Endothelial cell of umbilical vein (primary cell): ENCODE data around the gene TAF6. TPM values are rescaled to one million over a fixed set of nuclear protein-coding genes. Genes with fewer than 3 reads are reported as not detected.

Source experiments
- BruUV-seq: library from RNA; stranded (reverse); fragments of 400-500 nt; replicated peaks from 2 replicates; lab custom pipeline; 2021; lab: Mats Ljungman, UMichigan
- CTCF ChIA-PET: fragments of 300-600, 350-600 bp; sonication (Branson Sonifier 250); formaldehyde crosslinking; loops from one replicate; lab custom pipeline; 2021; ENCODE audit warnings: antibody characterized with exemption, inconsistent platforms; lab: Charles Lee
- POLR2A ChIA-PET: fragments of 300-600, 350-600 bp; sonication (Branson Sonifier 250); formaldehyde crosslinking; loops from one replicate; lab custom pipeline; 2021; ENCODE audit warnings: antibody characterized with exemption, inconsistent platforms; lab: Charles Lee
- DNase-seq: peaks from one replicate; pipeline ENCODE4 v3.0.0-alpha.2; 2011; ENCODE audit warnings: low read depth, low spot score
- FAIRE-seq: peaks from 2 replicates; lab custom pipeline; 2011; peaks lifted over from hg19 to GRCh38; lab: Jason Lieb, UNC
- H2AFZ ChIP-seq: 2 replicates; pipeline ENCODE4 v1.6.0; 2012; ENCODE audit warnings: low read depth, low read length, control low read depth, inconsistent platforms
- H3K27ac ChIP-seq: 2 replicates; pipeline ENCODE4 v1.5.1; 2011; ENCODE audit warnings: low read depth, mild to moderate bottlenecking, control low read depth, low read length, moderate library complexity; ENCODE audit not compliant: insufficient read depth
- H3K27me3 ChIP-seq, 2 experiments: 2 replicates each; pipeline versions ENCODE4 v1.6.0 to v1.6.1; 2011; ENCODE audit warnings: low read length in 2 of 2, mixed read lengths in 1 of 2; ENCODE audit not compliant: control insufficient read depth in 2 of 2, insufficient read depth in 2 of 2
- H3K36me3 ChIP-seq, 2 experiments: 2 replicates in 1 of 2; 3 replicates in 1 of 2; pipeline ENCODE4 v1.5.1; 2011; ENCODE audit warnings: low read length in 2 of 2, mild to moderate bottlenecking in 1 of 2, moderate library complexity in 1 of 2; ENCODE audit not compliant: control insufficient read depth in 2 of 2, insufficient read depth in 2 of 2; ENCODE audit errors: extremely low read depth in 1 of 2
- H3K4me1 ChIP-seq: 3 replicates; pipeline ENCODE4 v1.5.1; 2011; ENCODE audit warnings: mild to moderate bottlenecking, low read length; ENCODE audit not compliant: control insufficient read depth, insufficient read depth; ENCODE audit errors: extremely low read depth
- H3K4me2 ChIP-seq: 2 replicates; pipeline ENCODE4 v1.6.1; 2011; ENCODE audit warnings: low read length, control low read depth, mixed read lengths; ENCODE audit not compliant: insufficient read depth
- H3K4me3 ChIP-seq, 3 experiments: fragments of 200-600 bp in 1 of 3; sonication (generic), shearing (Covaris generic) in 1 of 3; replicated peaks in 1 of 3; 2 replicates each; pipeline ENCODE4 v1.5.1; 2011 to 2016; ENCODE audit warnings: control low read depth in 3 of 3, low read length in 3 of 3, mild to moderate bottlenecking in 2 of 3, inconsistent platforms in 1 of 3, low read depth in 1 of 3, moderate library complexity in 1 of 3; ENCODE audit not compliant: insufficient read depth in 1 of 3
- H3K79me2 ChIP-seq: 2 replicates; pipeline ENCODE4 v1.6.0; 2012; ENCODE audit warnings: low read length, inconsistent platforms; ENCODE audit not compliant: control insufficient read depth, insufficient read depth
- H3K9ac ChIP-seq: replicated peaks from 2 replicates; pipeline ENCODE3; 2011; ENCODE audit warnings: low read length, control low read depth; ENCODE audit not compliant: insufficient read depth; ENCODE audit errors: extremely low read depth
- H3K9me1 ChIP-seq: replicated peaks from 3 replicates; pipeline ENCODE4 v1.6.0; 2011; ENCODE audit warnings: mild to moderate bottlenecking, low read length; ENCODE audit not compliant: control insufficient read depth, insufficient read depth; ENCODE audit errors: extremely low read depth
- H3K9me3 ChIP-seq: replicated peaks from 2 replicates; pipeline ENCODE4 v1.5.1; 2012; ENCODE audit warnings: low read length, inconsistent platforms; ENCODE audit not compliant: control insufficient read depth, insufficient read depth
- H4K20me1 ChIP-seq: replicated peaks from 2 replicates; pipeline ENCODE3; 2011; ENCODE audit warnings: mild to moderate bottlenecking, low read length; ENCODE audit not compliant: control insufficient read depth, insufficient read depth; ENCODE audit errors: extremely low read depth
- GATA2 ChIP-seq: IDR thresholded peaks from 2 replicates; pipeline ENCODE4 v1.7.0; 2011; ENCODE audit warnings: low read depth, mild to moderate bottlenecking, moderate library complexity, mixed read lengths, low read length; ENCODE audit not compliant: insufficient read length, insufficient read depth
- JUN ChIP-seq: IDR thresholded peaks from 2 replicates; pipeline ENCODE4 v1.6.1; 2011; ENCODE audit warnings: borderline replicate concordance, low read depth; ENCODE audit not compliant: insufficient read length, insufficient read depth
- MYC ChIP-seq: IDR thresholded peaks from one replicate; pipeline ENCODE4 v1.6.1; 2011; ENCODE audit warnings: mild to moderate bottlenecking, low read depth, low read length
- POLR2A ChIP-seq: IDR thresholded peaks from 2 replicates; pipeline ENCODE4 v1.6.1; 2012; ENCODE audit warnings: low read depth, mild to moderate bottlenecking, control low read depth, low read length
- POLR2AphosphoS5 ChIP-seq: IDR thresholded peaks from 2 replicates; pipeline ENCODE4 v1.6.1; 2012; ENCODE audit warnings: low read depth, mild to moderate bottlenecking, control low read depth, low read length, moderate library complexity; ENCODE audit not compliant: insufficient read depth
- dilution Hi-C: fragments of 300-500 bp; cut with MboI; formaldehyde crosslinking; loops from one replicate; pipeline ENCODE4 v1.15.0; 2019; ENCODE audit warnings: low sequenced_read_pairs; ENCODE audit not compliant: extremely low pct_ligation_motif_present
- intact Hi-C: fragments of 100-400 bp; cut with micrococcal nuclease; formaldehyde crosslinking; loops from one replicate; pipeline ENCODE4 v1.10.0; 2022
- polyA plus RNA-seq, 4 experiments: library from polyadenylated mRNA; depleted of rRNA in 3 of 4; stranded (reverse) in 3 of 4; unstranded in 1 of 4; fragments of >200 nt; gene quantifications; 2 replicates each; pipeline versions ENCODE4 v1.2.1 to v1.2.3, GENCODE V29; 2011 to 2012; ENCODE audit warnings: missing spikeins in 1 of 4
- total RNA-seq: library from RNA; stranded (reverse); gene quantifications from 2 replicates; pipeline ENCODE4 v1.2.3, GENCODE V29; 2021
- TF ChIP-seq, protein P1 (sequence below): IDR thresholded peaks from 2 replicates; pipeline ENCODE4 v1.6.1; 2011; ENCODE audit not compliant: insufficient read depth, insufficient read length

Gene TAF6
- total and polyA plus RNA-seq, 2 donors (not counting 3 experiments of a cell fraction or from before 2014, with no cell fraction given): 32.7 to 64.6 TPM

DNA sequence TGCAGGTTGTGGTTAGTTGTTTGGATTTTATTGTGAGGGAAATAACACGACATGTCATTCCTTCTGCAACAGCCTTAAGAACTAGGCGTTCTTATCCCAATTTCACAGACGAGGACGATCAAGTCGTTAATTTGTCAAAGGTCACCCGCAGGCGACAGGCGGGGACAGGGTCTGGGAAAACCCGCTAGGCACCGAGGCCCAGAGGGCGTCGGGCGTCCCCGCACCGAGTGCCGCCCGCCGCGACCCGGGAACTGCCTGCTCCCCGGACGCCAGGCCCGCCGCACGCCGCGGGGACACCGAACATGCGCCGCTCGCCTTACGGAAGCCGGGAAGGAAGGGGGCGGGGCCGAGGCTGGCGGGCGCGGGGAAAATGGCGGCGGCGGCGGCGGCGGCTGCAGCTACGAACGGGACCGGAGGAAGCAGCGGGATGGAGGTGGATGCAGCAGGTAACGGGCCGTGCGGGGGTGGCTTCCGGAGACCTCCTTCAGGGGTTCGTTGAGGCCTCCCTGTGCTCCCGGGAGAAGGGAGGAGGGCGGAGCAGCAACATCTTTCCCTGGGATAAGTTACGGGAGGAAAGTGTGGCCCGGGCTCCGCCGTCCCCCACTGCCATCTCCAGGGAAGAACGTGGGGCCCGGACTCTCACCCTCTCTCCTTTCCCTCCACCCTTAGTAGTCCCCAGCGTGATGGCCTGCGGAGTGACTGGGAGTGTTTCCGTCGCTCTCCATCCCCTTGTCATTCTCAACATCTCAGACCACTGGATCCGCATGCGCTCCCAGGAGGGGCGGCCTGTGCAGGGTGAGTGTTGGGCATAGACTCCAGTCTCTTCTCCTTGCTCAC is 30.3 kb downstream of the TAF6 start, which contains the start of gene COPS6:
TSS of gene COPS6 (plus strand) at position 349 of the 837 bp plus-strand sequence. CDS start at position 371, 22 bp downstream.
- Histone ChIP-seq H3K9me3 (no peaks in the 10 kb centered on the region), H3K9me1 (no peaks in the 10 kb centered on the region), H3K4me3 (peak within 1 kb of the TSS; percentile 62 to 74 (median 68)), H3K27me3 (no peaks in the 10 kb centered on the region), H3K27ac (peak within 1 kb of the TSS; percentile 94), H3K4me1 (peaks cover 39% of the 10 kb centered on the region), H3K36me3 (peaks cover 21 to 22% of the 10 kb centered on the region in 2 experiments), H3K79me2 (peaks cover 19% of the 10 kb centered on the region), H4K20me1 (no peaks in the 10 kb centered on the region), H3K4me2 (peak within 1 kb of the TSS; percentile 53), H2AFZ (peak within 1 kb of the TSS; percentile 66), H3K9ac (peak within 1 kb of the TSS; percentile 90)
- TSS peak; percentile 31 for BruUV-seq
- FAIRE-seq: peak; percentile 74
- TF ChIP-seq JUN (no peak), POLR2A (peak; percentile 84), GATA2 (no peak), POLR2AphosphoS5 (peak; percentile 74), MYC (no peak)
- TF ChIP-seq, protein P1, sequence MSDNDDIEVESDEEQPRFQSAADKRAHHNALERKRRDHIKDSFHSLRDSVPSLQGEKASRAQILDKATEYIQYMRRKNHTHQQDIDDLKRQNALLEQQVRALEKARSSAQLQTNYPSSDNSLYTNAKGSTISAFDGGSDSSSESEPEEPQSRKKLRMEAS: peak; percentile 48
- ChIA-PET CTCF (interaction anchor here (0.6 to 2.9 kb wide), 3 partner anchors 13 to 349 kb away, joined by 4 to 18 read pairs (median 5); partner anchors contain the start of genes AP4M1 and MCM7), POLR2A (interaction anchor here (1.0 kb wide), 1 partner anchor 12 kb away, joined by 6 read pairs; the partner anchor contains the start of genes AP4M1 and MCM7)
- peak; percentile 65 for DNase-seq
- dilution Hi-C loops (no loop called here), intact Hi-C loops (loop anchor here (10.0 kb wide), 1 partner anchor 174 kb away; the partner anchor contains the start of gene TRIM4)
